ENCODE measurements around the gene FUNDC2. TPM values are rescaled to one million over a fixed set of nuclear protein-coding genes. Genes with fewer than 3 reads are reported as not detected.

Gene FUNDC2
- polyA plus RNA-seq (83.8 to 98.1 TPM (median 93.9 TPM) in 3 replicates), polyA minus RNA-seq (33.6 to 36.3 TPM (median 34.6 TPM) in 3 replicates)
- 41.7 TPM for polyA plus RNA-seq (2011; ENCODE audit: low read depth)
- 94.3 and 157 TPM in 2 replicates for polyA plus RNA-seq (2011; cell fraction: cytosol; rRNA removed)
- polyA plus RNA-seq (2011; cell fraction: nucleus; rRNA removed), result 33.5 and 37.0 TPM in 2 replicates
- polyA plus RNA-seq (2012; ENCODE audit: low replicate concordance), result 56.2 and 74.5 TPM in 2 replicates
- 7.3 TPM for polyA minus RNA-seq (2011; cell fraction: cytosol; rRNA and poly(A)+ RNA removed)
- polyA minus RNA-seq (2011; cell fraction: nucleus; rRNA and poly(A)+ RNA removed), result 3.5 and 9.1 TPM in 2 replicates

- H3K27ac ChIP-seq (ENCODE audit: control insufficient read depth, insufficient read depth, low read length), result peak within 1 kb of the TSS; percentile 95
- peaks cover 5% of the 10 kb centered on the region for H3K4me1 ChIP-seq (ENCODE audit: control insufficient read depth, extremely low read depth, insufficient read depth, low read length)
- FAIRE-seq (no peak), DNase-seq (ENCODE audit: low read depth, low spot score) (peak; percentile 50)
- peak within 1 kb of the TSS; percentile 67 for H2AFZ ChIP-seq (ENCODE audit: control insufficient read depth, low read length)
- no peaks in the 10 kb centered on the region for H3K9me3 ChIP-seq (ENCODE audit: control insufficient read depth, low read depth, low read length)
- TF ChIP-seq EZH2 (IDR thresholded peaks at IDR 0.05; ENCODE audit: low read length), result no peak
- no peak for TF ChIP-seq CTCF (optimal IDR thresholded peaks at IDR 0.05 in 1 of 3, IDR thresholded peaks at IDR 0.05 in 1 of 3, conservative IDR thresholded peaks at IDR 0.05 in 1 of 3; ENCODE audit: extremely low read depth in 1 of 3, insufficient read depth in 2 of 3, low read length in 3 of 3)
- H4K20me1 ChIP-seq (ENCODE audit: control insufficient read depth, extremely low read depth, insufficient read depth, low read length), result no peaks in the 10 kb centered on the region
- no peaks in the 10 kb centered on the region for H3K36me3 ChIP-seq (ENCODE audit: control insufficient read depth in 2 of 2, extremely low read depth in 1 of 2, insufficient read depth in 2 of 2, low read length in 2 of 2)
- peaks cover 12% of the 10 kb centered on the region for H3K79me2 ChIP-seq (ENCODE audit: control insufficient read depth, insufficient read depth, low read length)
- peak within 1 kb of the TSS; percentile 67 to 90 (median 77) for H3K4me3 ChIP-seq (ENCODE audit: control insufficient read depth in 2 of 3, extremely low read depth in 1 of 3, insufficient read depth in 2 of 3, low read depth in 1 of 3, low read length in 3 of 3)
- H3K9ac ChIP-seq (ENCODE audit: control insufficient read depth, extremely low read depth, insufficient read depth, low read length), result peak within 1 kb of the TSS; percentile 92
- H3K4me2 ChIP-seq (ENCODE audit: control insufficient read depth, extremely low read depth, insufficient read depth, low read depth, low read length), result peak within 1 kb of the TSS; percentile 80
- no peaks in the 10 kb centered on the region for H3K9me1 ChIP-seq (ENCODE audit: control insufficient read depth, extremely low read depth, insufficient read depth, low read length)
- H3K27me3 ChIP-seq (ENCODE audit: control insufficient read depth, extremely low read depth, insufficient read depth, low read length), result no peaks in the 10 kb centered on the region
- dilution Hi-C loops (cut with MboI; ENCODE audit: extremely low pct_ligation_motif_present, low sequenced_read_pairs), result no loop called here
Observed at GRCh38 chrX:155026727-155027508, at the start of gene FUNDC2. Gene FUNDC2, plus strand, starts transcription at chrX:155026844. Its CDS starts 95 bp downstream, at chrX:155026939.

GRCh38 chrX:154979629-154980028, 47.0 kb upstream of the FUNDC2 start:
- Histone ChIP-seq H3K4me1 (ENCODE audit: control insufficient read depth, extremely low read depth, insufficient read depth, low read length) (peaks cover 4% of the 10 kb centered on the region), H3K9me1 (ENCODE audit: control insufficient read depth, extremely low read depth, insufficient read depth, low read length) (no peaks in the 10 kb centered on the region), H3K36me3 (ENCODE audit: control insufficient read depth in 2 of 2, extremely low read depth in 1 of 2, insufficient read depth in 2 of 2, low read length in 2 of 2) (no peaks in the 10 kb centered on the region), H3K9me3 (ENCODE audit: control insufficient read depth, low read depth, low read length) (no peaks in the 10 kb centered on the region), H3K9ac (ENCODE audit: control insufficient read depth, extremely low read depth, insufficient read depth, low read length) (no peak overlapping the region), H3K27ac (ENCODE audit: control insufficient read depth, insufficient read depth, low read length) (no peak overlapping the region), H3K4me3 (ENCODE audit: control insufficient read depth in 2 of 3, extremely low read depth in 1 of 3, insufficient read depth in 2 of 3, low read depth in 1 of 3, low read length in 3 of 3) (no peak overlapping the region), H3K79me2 (ENCODE audit: control insufficient read depth, insufficient read depth, low read length) (no peaks in the 10 kb centered on the region), H4K20me1 (ENCODE audit: control insufficient read depth, extremely low read depth, insufficient read depth, low read length) (no peaks in the 10 kb centered on the region), H3K27me3 (ENCODE audit: control insufficient read depth, extremely low read depth, insufficient read depth, low read length) (no peaks in the 10 kb centered on the region), H3K4me2 (ENCODE audit: control insufficient read depth, extremely low read depth, insufficient read depth, low read depth, low read length) (no peak overlapping the region), H2AFZ (ENCODE audit: control insufficient read depth, low read length) (no peak overlapping the region)
- no peak for TF ChIP-seq CTCF (optimal IDR thresholded peaks at IDR 0.05 in 1 of 3, IDR thresholded peaks at IDR 0.05 in 1 of 3, conservative IDR thresholded peaks at IDR 0.05 in 1 of 3; ENCODE audit: extremely low read depth in 1 of 3, insufficient read depth in 2 of 3, low read length in 3 of 3)
- no peak for TF ChIP-seq EZH2 (IDR thresholded peaks at IDR 0.05; ENCODE audit: low read length)
- no peak for FAIRE-seq
- dilution Hi-C loops (cut with MboI; ENCODE audit: extremely low pct_ligation_motif_present, low sequenced_read_pairs), result no loop called here
- DNase-seq (ENCODE audit: low read depth, low spot score), result no peak

Data from keratinocyte (primary cell).